Limb (tissue), 2 donors: ENCODE data around the gene AMIGO3.

Experiments used
- DNase-seq, 2 donors: peaks; one replicate each; pipeline ENCODE4 v3.0.0-alpha.2; 2016; ENCODE audit errors: extremely low spot score in 2 of 2

Gene AMIGO3

GRCh38 chr3:49668861-49669260 is 50.6 kb downstream of the AMIGO3 start:
- DNase-seq, result no peak

GRCh38 chr3:49668414-49668797 is 51.1 kb downstream of the AMIGO3 start:
- DNase-seq, result no peak

- no peak for DNase-seq
Observed at GRCh38 chr3:49667701-49668413, 51.6 kb downstream of the AMIGO3 start.
